ENCODE data around the gene KRTAP3-1. TPM values are rescaled to one million over a fixed set of nuclear protein-coding genes. Genes with fewer than 3 reads are reported as not detected.

The KRTAP3-1 gene
- total RNA-seq = not detected in 2 replicates

GRCh38 chr17:41008811-41009210 is at the start of gene KRTAP3-1:
TSS of gene KRTAP3-1 (minus strand) at chr17:41009128. CDS start at chr17:41009074, 54 bp downstream.

GRCh38 chr17:41055130-41055529 is 46.2 kb upstream of the KRTAP3-1 start, which contains the start of gene KRTAP2-2:
TSS of gene KRTAP2-2 (minus strand) at chr17:41055230. CDS start at chr17:41055211, 19 bp downstream.

GRCh38 chr17:41046735-41047465 is 38.0 kb upstream of the KRTAP3-1 start, which contains the start of gene KRTAP2-1:
TSS of gene KRTAP2-1 (minus strand) at chr17:41047316. CDS start at chr17:41047267, 49 bp downstream.

GRCh38 chr17:41040783-41041571 is 32.0 kb upstream of the KRTAP3-1 start, which contains the start of gene KRTAP1-1:
TSS of gene KRTAP1-1 (minus strand) at chr17:41041450. CDS start at chr17:41041397, 53 bp downstream.

GRCh38 chr17:41034346-41034935 is 25.5 kb upstream of the KRTAP3-1 start, which contains the start of gene KRTAP1-3:
TSS of gene KRTAP1-3 (minus strand) at chr17:41034874. CDS start at chr17:41034821, 53 bp downstream.

GRCh38 chr17:41029633-41030245 is 20.8 kb upstream of the KRTAP3-1 start, which contains the start of gene KRTAP1-4:
TSS of gene KRTAP1-4 (minus strand) at chr17:41030195. CDS start at chr17:41030078, 117 bp downstream.

GRCh38 chr17:41026715-41027471 is 18.0 kb upstream of the KRTAP3-1 start, which contains the start of gene KRTAP1-5:
TSS of gene KRTAP1-5 (minus strand) at chr17:41027208. CDS start at chr17:41027155, 53 bp downstream.

GRCh38 chr17:40999563-40999962 is 9.4 kb downstream of the KRTAP3-1 start, which contains the start of gene KRTAP3-2:
TSS of gene KRTAP3-2 (minus strand) at chr17:40999906. CDS start at chr17:40999853, 53 bp downstream.

GRCh38 chr17:40993839-40994238 is 15.1 kb downstream of the KRTAP3-1 start, which contains the start of gene KRTAP3-3:
TSS of gene KRTAP3-3 (minus strand) at chr17:40994164. CDS start at chr17:40994097, 67 bp downstream.

GRCh38 chr17:40984226-40984625 is 24.7 kb downstream of the KRTAP3-1 start, which contains the start of gene KRT40:
TSS of gene KRT40 (minus strand) at chr17:40984326. CDS start at chr17:40984273, 53 bp downstream.

GRCh38 chr17:40966848-40967247 is 42.1 kb downstream of the KRTAP3-1 start, which contains the start of gene KRT39:
TSS of gene KRT39 (minus strand) at chr17:40966948. CDS start at chr17:40966856, 92 bp downstream.

Other genes with a start within 250 kb of the KRTAP3-1 start
- not detected in 2 replicates for gene KRT26, start 236.9 kb downstream of the KRTAP3-1 start, total RNA-seq
- not detected in 2 replicates for gene KRT27, start 226.6 kb downstream of the KRTAP3-1 start, total RNA-seq
- not detected in 2 replicates for gene KRT28, start 209.2 kb downstream of the KRTAP3-1 start, total RNA-seq
- gene KRT10, start 186.5 kb downstream of the KRTAP3-1 start, total RNA-seq = 2.3 and 4.0 TPM in 2 replicates
- under 0.01 TPM in 1 of 2 replicates, not detected in the other for gene KRT12, start 141.9 kb downstream of the KRTAP3-1 start, total RNA-seq
- 0.22 TPM in 1 of 2 replicates, not detected in the other for gene KRT20, start 123.9 kb downstream of the KRTAP3-1 start, total RNA-seq
- gene KRT23, start 71.5 kb downstream of the KRTAP3-1 start, total RNA-seq = 0.50 and 0.55 TPM in 2 replicates
- 0.11 TPM in 1 of 2 replicates, not detected in the other for gene KRT39, start 42.2 kb downstream of the KRTAP3-1 start, total RNA-seq
- not detected in 2 replicates for gene KRT40, start 24.8 kb downstream of the KRTAP3-1 start, total RNA-seq
- gene KRTAP3-3, start 15.0 kb downstream of the KRTAP3-1 start, total RNA-seq = not detected in 2 replicates
- not detected in 2 replicates for gene KRTAP3-2, start 9.2 kb downstream of the KRTAP3-1 start, total RNA-seq
- 32.6 and 54.1 TPM in 2 replicates for gene KRTAP1-5, start 18.1 kb upstream of the KRTAP3-1 start, total RNA-seq
- gene KRTAP1-4, start 21.1 kb upstream of the KRTAP3-1 start, total RNA-seq = not detected in 2 replicates
- gene KRTAP1-3, start 25.7 kb upstream of the KRTAP3-1 start, total RNA-seq = not detected in 2 replicates
- 0.55 and 0.87 TPM in 2 replicates for gene KRTAP1-1, start 32.3 kb upstream of the KRTAP3-1 start, total RNA-seq
- not detected in 2 replicates for gene KRTAP2-1, start 38.2 kb upstream of the KRTAP3-1 start, total RNA-seq
- gene KRTAP2-2, start 46.1 kb upstream of the KRTAP3-1 start, total RNA-seq = not detected in 2 replicates
- gene KRTAP2-3, start 51.0 kb upstream of the KRTAP3-1 start, total RNA-seq = 0.12 and 1.00 TPM in 2 replicates
- not detected in 2 replicates for gene KRTAP2-4, start 56.8 kb upstream of the KRTAP3-1 start, total RNA-seq
- gene KRTAP4-7, start 75.0 kb upstream of the KRTAP3-1 start, total RNA-seq = not detected in 2 replicates
- not detected in 2 replicates for gene KRTAP4-8, start 89.0 kb upstream of the KRTAP3-1 start, total RNA-seq
- not detected in 2 replicates for gene KRTAP4-16, start 93.1 kb upstream of the KRTAP3-1 start, total RNA-seq
- 0.12 TPM in 1 of 2 replicates, not detected in the other for gene KRTAP4-9, start 96.3 kb upstream of the KRTAP3-1 start, total RNA-seq
- gene KRTAP4-11, start 109.2 kb upstream of the KRTAP3-1 start, total RNA-seq = not detected in 2 replicates
- gene KRTAP4-12, start 115.1 kb upstream of the KRTAP3-1 start, total RNA-seq = not detected in 2 replicates
- not detected in 2 replicates for gene KRTAP4-6, start 131.4 kb upstream of the KRTAP3-1 start, total RNA-seq
- gene KRTAP4-5, start 140.7 kb upstream of the KRTAP3-1 start, total RNA-seq = not detected in 2 replicates
- not detected in 2 replicates for gene KRTAP4-4, start 151.6 kb upstream of the KRTAP3-1 start, total RNA-seq
- not detected in 2 replicates for gene KRTAP4-3, start 159.1 kb upstream of the KRTAP3-1 start, total RNA-seq
- not detected in 2 replicates for gene KRTAP4-2, start 169.1 kb upstream of the KRTAP3-1 start, total RNA-seq
- 0.11 TPM in 1 of 2 replicates, not detected in the other for gene KRTAP4-1, start 175.8 kb upstream of the KRTAP3-1 start, total RNA-seq
- gene KRTAP9-1, start 180.8 kb upstream of the KRTAP3-1 start, total RNA-seq = not detected in 2 replicates
- not detected in 2 replicates for gene KRTAP9-2, start 217.5 kb upstream of the KRTAP3-1 start, total RNA-seq
- gene KRTAP9-3, start 223.3 kb upstream of the KRTAP3-1 start, total RNA-seq = not detected in 2 replicates
- gene KRTAP9-8, start 228.9 kb upstream of the KRTAP3-1 start, total RNA-seq = not detected in 2 replicates
- gene KRTAP9-4, start 240.6 kb upstream of the KRTAP3-1 start, total RNA-seq = not detected in 2 replicates
- gene KRTAP9-9, start 246.3 kb upstream of the KRTAP3-1 start, total RNA-seq = not detected in 2 replicates